ENCODE results near the gene MYT1. TPM values are rescaled to one million over a fixed set of nuclear protein-coding genes. Genes with fewer than 3 reads are reported as not detected.
A peak's percentile ranks its signal among the peaks of the same experiment; 100 is the strongest.
"Not testable (repeated sequence)": the region's sequence is repeated elsewhere in the genome, so short reads cannot be mapped to it uniquely, and the experiment has no call there.

Gene MYT1
- total RNA-seq, 1 experiment from 2014 or later, result 4.1 TPM

DNA sequence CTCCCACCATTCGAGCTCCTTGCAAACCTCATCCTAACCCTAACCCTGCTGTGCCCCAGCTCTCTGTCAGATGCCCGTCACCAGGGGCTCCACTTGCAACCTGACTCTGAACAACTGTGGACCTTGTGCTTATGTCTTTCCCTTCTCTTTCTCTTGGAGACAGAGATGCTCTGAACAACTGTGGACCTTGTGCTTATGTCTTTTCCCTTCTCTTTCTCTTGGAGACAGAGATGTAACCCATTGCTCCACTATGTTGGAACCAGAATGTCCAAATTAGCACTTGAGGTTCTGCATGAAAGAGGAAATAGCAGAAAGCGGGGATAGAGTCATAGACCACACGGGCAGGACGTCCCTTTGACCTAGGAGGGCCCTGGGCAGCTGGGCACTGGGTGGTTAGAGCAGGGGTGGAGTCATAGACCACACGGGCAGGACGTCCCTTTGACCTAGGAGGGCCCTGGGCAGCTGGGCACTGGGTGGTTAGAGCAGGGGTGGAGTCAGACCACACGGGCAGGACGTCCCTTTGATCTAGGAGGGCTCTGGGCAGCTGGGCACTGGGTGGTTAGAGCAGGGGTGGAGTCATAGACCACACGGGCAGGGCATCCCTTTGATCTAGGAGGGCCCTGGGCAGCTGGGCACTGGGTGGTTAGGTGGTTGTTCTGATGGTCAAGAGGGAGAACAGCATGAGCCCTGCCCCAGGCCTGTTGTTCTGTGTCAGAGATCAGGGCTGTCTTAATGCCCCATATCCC, 113.5 kb downstream of the MYT1 start:
- Histone ChIP-seq H3K27ac (ENCODE audit: low read length) (no peak overlapping the region), H2AFZ (ENCODE audit: low read length) (no peak overlapping the region), H3K27me3 (ENCODE audit: low read length) (no peaks in the 10 kb centered on the region), H3K4me1 (ENCODE audit: low read length) (no peaks in the 10 kb centered on the region), H3K9ac (ENCODE audit: low read length) (no peak overlapping the region), H3K4me3 (ENCODE audit: low read length) (no peak overlapping the region), H3K9me3 (ENCODE audit: low read length) (peaks cover 12% of the 10 kb centered on the region; the same call in 1 of the 2 replicates), H4K20me1 (ENCODE audit: insufficient read depth, low read depth, low read length) (no peaks in the 10 kb centered on the region), H3K4me2 (ENCODE audit: low read depth, low read length, poor library complexity, severe bottlenecking) (no peak overlapping the region), H3K36me3 (ENCODE audit: insufficient read depth, low read length) (peaks cover 7% of the 10 kb centered on the region; the same call in 1 of the 2 replicates), H3K9me2 (replicated peaks; ENCODE audit: insufficient read depth, low read length) (no peaks in the 10 kb centered on the region), H3K79me2 (ENCODE audit: low read length) (no peaks in the 10 kb centered on the region)
- no peak for DNase-seq

DNA sequence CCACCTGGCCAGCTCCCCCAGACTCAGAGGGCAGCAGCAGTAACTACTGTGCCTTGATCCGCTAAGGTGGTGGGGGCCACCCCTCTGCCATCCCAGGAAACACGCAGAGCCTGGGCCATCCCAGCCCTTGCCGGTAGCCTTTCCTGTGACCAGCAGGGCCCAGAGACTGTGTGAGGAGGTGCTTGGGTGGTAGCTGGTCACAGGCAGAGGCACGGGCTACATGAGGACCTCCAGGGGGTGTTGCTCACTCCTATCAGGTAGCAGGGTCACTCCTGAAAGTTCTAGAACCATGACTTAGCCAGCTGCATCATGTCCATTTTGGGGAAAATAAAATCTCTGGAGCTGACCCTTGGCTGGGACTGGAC, 114.0 kb downstream of the MYT1 start:
- no peak overlapping the region for H3K9ac ChIP-seq (ENCODE audit: low read length)
- no peak overlapping the region for H3K4me3 ChIP-seq (ENCODE audit: low read length)
- H3K4me1 ChIP-seq (ENCODE audit: low read length), result no peaks in the 10 kb centered on the region
- peaks cover 18% of the 10 kb centered on the region for H3K9me3 ChIP-seq (ENCODE audit: low read length)
- H3K27me3 ChIP-seq (ENCODE audit: low read length), result no peaks in the 10 kb centered on the region
- H3K79me2 ChIP-seq (ENCODE audit: low read length), result no peaks in the 10 kb centered on the region
- peaks cover 7% of the 10 kb centered on the region; the same call in 1 of the 2 replicates for H3K36me3 ChIP-seq (ENCODE audit: insufficient read depth, low read length)
- H2AFZ ChIP-seq (ENCODE audit: low read length), result no peak overlapping the region
- DNase-seq, result no peak
- no peak overlapping the region for H3K27ac ChIP-seq (ENCODE audit: low read length)
- H3K9me2 ChIP-seq (replicated peaks; ENCODE audit: insufficient read depth, low read length), result no peaks in the 10 kb centered on the region
- no peak overlapping the region for H3K4me2 ChIP-seq (ENCODE audit: low read depth, low read length, poor library complexity, severe bottlenecking)
- no peaks in the 10 kb centered on the region for H4K20me1 ChIP-seq (ENCODE audit: insufficient read depth, low read depth, low read length)

GRCh38 chr20:64279826-64280459, 115.7 kb downstream of the MYT1 start:
- H3K4me3 ChIP-seq (ENCODE audit: low read length), result no peak overlapping the region
- H3K9ac ChIP-seq (ENCODE audit: low read length), result no peak overlapping the region
- H3K4me2 ChIP-seq (ENCODE audit: low read depth, low read length, poor library complexity, severe bottlenecking), result no peak overlapping the region
- no peaks in the 10 kb centered on the region for H3K27me3 ChIP-seq (ENCODE audit: low read length)
- H3K9me3 ChIP-seq (ENCODE audit: low read length), result peaks cover 34% of the 10 kb centered on the region
- peaks cover 6% of the 10 kb centered on the region; the same call in 1 of the 2 replicates for H3K36me3 ChIP-seq (ENCODE audit: insufficient read depth, low read length)
- H2AFZ ChIP-seq (ENCODE audit: low read length), result no peak overlapping the region
- no peaks in the 10 kb centered on the region for H3K9me2 ChIP-seq (replicated peaks; ENCODE audit: insufficient read depth, low read length)
- DNase-seq, result no peak
- H4K20me1 ChIP-seq (ENCODE audit: insufficient read depth, low read depth, low read length), result no peaks in the 10 kb centered on the region
- H3K79me2 ChIP-seq (ENCODE audit: low read length), result no peaks in the 10 kb centered on the region
- H3K27ac ChIP-seq (ENCODE audit: low read length), result no peak overlapping the region
- no peaks in the 10 kb centered on the region for H3K4me1 ChIP-seq (ENCODE audit: low read length)

DNA sequence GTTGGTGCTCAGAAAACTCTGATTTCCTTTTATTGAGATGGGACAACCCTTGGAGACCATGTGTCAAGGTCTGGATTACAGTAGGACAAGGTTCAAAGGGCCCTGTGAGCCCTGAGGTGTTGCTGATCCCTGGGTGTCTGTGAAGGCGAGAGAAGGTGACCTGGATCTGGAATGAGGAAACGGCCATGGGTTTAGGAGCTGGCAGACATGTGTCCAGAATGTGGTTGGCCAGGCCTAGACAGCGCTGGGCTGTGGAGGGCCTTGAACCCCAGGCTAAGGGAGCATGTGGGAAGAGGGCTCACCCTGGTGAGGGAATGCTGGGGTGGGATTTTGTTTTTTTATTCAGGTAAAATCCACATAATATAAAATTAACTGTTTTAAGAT, 116.2 kb downstream of the MYT1 start:
- no peak overlapping the region for H3K4me3 ChIP-seq (ENCODE audit: low read length)
- no peak for DNase-seq

GRCh38 chr20:64283646-64284045, 119.4 kb downstream of the MYT1 start:
- Histone ChIP-seq H3K79me2 (ENCODE audit: low read length) (no peaks in the 10 kb centered on the region), H3K27me3 (ENCODE audit: low read length) (no peaks in the 10 kb centered on the region), H3K4me3 (ENCODE audit: low read length) (no peak overlapping the region), H3K36me3 (ENCODE audit: insufficient read depth, low read length) (no peaks in the 10 kb centered on the region), H3K4me1 (ENCODE audit: low read length) (no peaks in the 10 kb centered on the region), H4K20me1 (ENCODE audit: insufficient read depth, low read depth, low read length) (no peaks in the 10 kb centered on the region), H3K4me2 (ENCODE audit: low read depth, low read length, poor library complexity, severe bottlenecking) (no peak overlapping the region), H3K9ac (ENCODE audit: low read length) (no peak overlapping the region), H2AFZ (ENCODE audit: low read length) (no peak overlapping the region), H3K9me3 (ENCODE audit: low read length) (peaks cover 35% of the 10 kb centered on the region), H3K27ac (ENCODE audit: low read length) (no peak overlapping the region), H3K9me2 (replicated peaks; ENCODE audit: insufficient read depth, low read length) (no peaks in the 10 kb centered on the region)
- DNase-seq, result no peak

More for the DNA sequence above, 116.2 kb downstream of the MYT1 start:
- no peak overlapping the region for H3K27ac ChIP-seq (ENCODE audit: low read length)
- peaks cover 1% of the 10 kb centered on the region; the same call in 1 of the 2 replicates for H3K36me3 ChIP-seq (ENCODE audit: insufficient read depth, low read length)
- H3K9ac ChIP-seq (ENCODE audit: low read length), result no peak overlapping the region
- no peaks in the 10 kb centered on the region for H3K27me3 ChIP-seq (ENCODE audit: low read length)
- H2AFZ ChIP-seq (ENCODE audit: low read length), result no peak overlapping the region
- no peaks in the 10 kb centered on the region for H3K4me1 ChIP-seq (ENCODE audit: low read length)
- H4K20me1 ChIP-seq (ENCODE audit: insufficient read depth, low read depth, low read length), result no peaks in the 10 kb centered on the region
- no peaks in the 10 kb centered on the region for H3K79me2 ChIP-seq (ENCODE audit: low read length)
- H3K9me3 ChIP-seq (ENCODE audit: low read length), result peaks cover 35% of the 10 kb centered on the region
- H3K4me2 ChIP-seq (ENCODE audit: low read depth, low read length, poor library complexity, severe bottlenecking), result no peak overlapping the region
- no peaks in the 10 kb centered on the region for H3K9me2 ChIP-seq (replicated peaks; ENCODE audit: insufficient read depth, low read length)

DNA sequence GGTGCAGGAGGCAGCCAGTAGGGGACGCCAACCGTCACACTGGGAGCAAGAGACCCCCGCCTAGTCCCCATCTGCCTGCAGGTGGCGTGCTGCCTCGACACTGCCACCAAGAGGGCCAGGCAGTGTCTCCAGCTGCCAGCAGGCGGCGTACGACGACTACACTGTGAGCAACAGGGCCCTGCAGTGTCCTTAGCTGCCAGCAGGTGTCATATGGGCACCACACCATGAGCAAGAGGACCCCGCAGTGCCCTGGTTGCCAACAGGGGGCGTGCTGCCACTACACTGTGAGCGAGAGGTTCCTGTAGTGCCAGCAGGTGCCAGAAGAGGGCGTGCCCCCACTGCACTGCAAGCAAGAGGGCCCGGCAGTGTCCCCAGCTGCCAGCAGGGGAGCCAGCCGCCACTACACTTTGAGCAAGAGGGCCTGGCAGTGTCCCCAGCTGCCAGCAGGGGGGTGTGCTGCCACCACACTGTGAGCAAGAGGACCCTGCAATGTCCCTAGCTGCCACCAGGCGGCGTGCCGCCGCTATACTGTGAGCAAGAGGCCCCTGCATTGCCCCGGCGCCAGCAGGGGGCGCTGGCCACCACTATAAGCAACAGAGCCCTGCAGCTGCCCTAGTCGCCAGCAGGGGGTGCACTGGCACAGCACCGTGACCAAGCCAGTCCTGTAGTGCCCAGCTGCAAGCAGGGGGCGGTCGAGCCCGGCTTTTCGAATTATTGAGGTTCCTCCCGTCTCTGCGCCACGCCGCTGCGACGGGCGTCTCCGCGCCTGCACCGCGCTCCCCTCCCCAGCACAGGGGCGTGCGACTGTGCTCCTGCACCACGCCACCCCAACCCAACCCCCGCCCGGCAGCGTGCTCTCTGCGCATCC, 121.6 kb downstream of the MYT1 start:
- H3K4me1 ChIP-seq (ENCODE audit: low read length); H4K20me1 ChIP-seq (ENCODE audit: insufficient read depth, low read depth, low read length); H3K27me3 ChIP-seq (ENCODE audit: low read length): not testable (repeated sequence)

DNA sequence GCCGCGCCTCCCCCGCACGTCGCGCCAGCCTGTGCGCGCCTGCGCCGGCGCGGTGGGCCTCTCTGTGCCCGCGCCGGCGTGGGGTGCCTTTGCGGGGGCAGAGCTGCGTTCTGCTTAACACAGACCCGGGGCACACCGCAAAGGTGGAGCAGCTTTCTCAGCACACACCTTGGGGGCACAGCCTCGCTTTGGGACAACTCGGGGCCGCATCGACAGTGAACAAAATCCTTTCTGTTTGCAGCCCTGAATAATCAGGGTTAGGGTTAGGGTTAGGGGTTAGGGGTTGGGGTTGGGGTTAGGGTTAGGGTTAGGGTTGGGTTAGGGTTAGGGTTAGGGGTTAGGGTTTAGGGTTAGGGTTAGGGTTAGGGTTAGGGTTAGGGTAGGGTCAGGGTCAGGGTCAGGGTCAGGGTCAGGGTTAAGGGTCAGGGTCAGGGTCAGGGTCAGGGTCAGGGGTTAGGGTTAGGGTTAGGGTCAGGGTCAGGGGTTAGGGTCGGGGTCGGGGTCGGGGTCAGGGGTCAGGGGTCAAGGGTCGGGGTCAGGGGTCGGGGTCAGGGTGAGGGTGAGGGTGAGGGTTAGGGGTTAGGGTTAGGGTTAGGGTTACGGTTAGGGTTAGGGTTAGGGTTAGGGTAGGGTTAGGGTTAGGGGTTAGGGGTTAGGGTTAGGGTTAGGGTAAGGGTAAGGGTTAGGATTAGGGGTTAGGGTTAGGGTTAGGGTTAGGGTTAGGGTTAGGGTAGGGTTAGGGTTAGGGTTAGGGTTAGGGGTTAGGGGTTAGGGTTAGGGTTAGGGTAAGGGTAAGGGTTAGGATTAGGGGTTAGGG, 122.4 kb downstream of the MYT1 start:
- not testable (repeated sequence) for H2AFZ ChIP-seq (ENCODE audit: low read length); H3K4me1 ChIP-seq (ENCODE audit: low read length); H3K4me3 ChIP-seq (ENCODE audit: low read length); H3K36me3 ChIP-seq (ENCODE audit: insufficient read depth, low read length); H3K27me3 ChIP-seq (ENCODE audit: low read length); H3K4me2 ChIP-seq (ENCODE audit: low read depth, low read length, poor library complexity, severe bottlenecking); H3K79me2 ChIP-seq (ENCODE audit: low read length); H4K20me1 ChIP-seq (ENCODE audit: insufficient read depth, low read depth, low read length); DNase-seq; H3K27ac ChIP-seq (ENCODE audit: low read length); H3K9ac ChIP-seq (ENCODE audit: low read length); H3K9me2 ChIP-seq (replicated peaks; ENCODE audit: insufficient read depth, low read length)
- peaks cover 30% of the 10 kb centered on the region for H3K9me3 ChIP-seq (ENCODE audit: low read length)

More for the DNA sequence above, 121.6 kb downstream of the MYT1 start:
- not testable (repeated sequence) for H3K4me3 ChIP-seq (ENCODE audit: low read length); H3K27ac ChIP-seq (ENCODE audit: low read length); H3K36me3 ChIP-seq (ENCODE audit: insufficient read depth, low read length); H3K4me2 ChIP-seq (ENCODE audit: low read depth, low read length, poor library complexity, severe bottlenecking); H3K9ac ChIP-seq (ENCODE audit: low read length); H3K79me2 ChIP-seq (ENCODE audit: low read length); H3K9me2 ChIP-seq (replicated peaks; ENCODE audit: insufficient read depth, low read length); H2AFZ ChIP-seq (ENCODE audit: low read length)
- H3K9me3 ChIP-seq (ENCODE audit: low read length), result peaks cover 32% of the 10 kb centered on the region
- DNase-seq, result peak; percentile 93
